GM18858 (cell line): Measurements from ENCODE around the gene SAP30.
A peak's percentile ranks its signal among the peaks of the same experiment; 100 is the strongest.

ENCODE experiments used
- ATAC-seq: cut with Tn5 transposase; IDR thresholded peaks from one replicate; pipeline ENCODE4 v1.9.1; 2021; ENCODE audit not compliant: unreplicated experiment

SAP30 gene

DNA sequence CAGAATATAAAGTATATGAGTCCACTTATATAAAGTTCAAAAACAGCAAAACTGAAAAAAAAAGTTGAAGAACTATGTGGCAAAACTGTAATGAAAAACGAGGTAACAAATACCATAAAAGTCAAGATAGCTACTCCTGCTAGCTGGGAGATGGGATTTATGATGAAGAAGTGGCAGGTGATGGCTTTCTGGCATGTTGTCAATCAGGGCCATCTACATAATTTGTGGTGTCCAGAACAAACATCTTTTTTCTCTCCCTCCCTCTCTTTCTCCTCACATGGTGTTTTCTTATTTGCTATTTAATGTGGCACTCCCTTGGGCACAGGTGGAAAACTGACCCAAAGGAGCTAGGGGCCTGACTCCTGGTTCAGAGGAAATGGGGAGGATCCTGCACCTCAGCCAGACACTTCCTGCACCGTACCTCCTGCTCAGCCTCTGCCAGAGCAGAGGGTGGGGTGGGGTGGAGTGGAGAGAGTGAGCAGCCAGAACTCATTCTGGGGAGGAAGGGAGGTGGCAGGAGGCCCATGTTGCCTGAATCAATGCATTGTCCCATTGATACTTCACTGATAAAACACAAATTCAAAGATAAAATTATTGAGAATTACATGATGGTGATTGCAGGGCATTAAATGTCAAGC lies 5.3 kb upstream of the SAP30 start:
- ATAC-seq, result no peak

DNA sequence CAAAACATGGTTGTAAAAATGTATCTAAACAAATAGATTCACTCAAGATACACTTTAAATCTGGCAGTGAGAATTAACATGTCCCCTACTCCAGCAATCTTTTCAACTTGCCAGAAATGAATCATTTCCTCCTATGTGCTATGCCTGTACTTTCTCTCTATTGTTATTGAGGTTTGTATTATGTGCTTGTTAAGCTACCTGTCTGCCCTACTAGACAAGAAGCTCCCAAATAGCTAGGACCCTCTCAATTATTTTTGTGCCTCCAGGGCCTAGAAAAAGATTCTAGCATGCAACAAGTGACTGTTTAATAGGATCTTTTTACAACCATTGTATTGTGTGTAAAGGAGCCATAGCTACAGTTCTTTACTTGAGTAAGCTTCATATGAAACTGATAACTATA lies 3.5 kb upstream of the SAP30 start:
- ATAC-seq, result peak; percentile 34

DNA sequence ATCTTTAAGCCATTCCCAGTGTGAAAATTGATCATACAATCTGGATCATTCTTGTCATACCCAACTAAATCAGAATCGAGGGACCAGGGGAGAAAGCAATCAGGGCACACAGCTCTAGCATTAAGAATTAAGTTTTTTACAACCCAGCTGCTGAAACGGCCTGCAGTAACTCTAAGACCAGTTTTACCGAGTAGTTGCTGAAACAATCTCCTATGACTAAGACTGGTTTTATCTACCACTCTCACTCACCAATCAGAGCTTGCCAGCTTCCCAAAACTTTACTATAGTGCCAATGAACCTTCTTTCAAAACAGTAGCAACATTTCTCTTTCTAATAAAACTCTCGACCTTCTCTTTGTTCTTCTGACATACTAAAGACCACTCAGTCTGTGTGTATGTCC lies 2.8 kb upstream of the SAP30 start:
- no peak for ATAC-seq

DNA sequence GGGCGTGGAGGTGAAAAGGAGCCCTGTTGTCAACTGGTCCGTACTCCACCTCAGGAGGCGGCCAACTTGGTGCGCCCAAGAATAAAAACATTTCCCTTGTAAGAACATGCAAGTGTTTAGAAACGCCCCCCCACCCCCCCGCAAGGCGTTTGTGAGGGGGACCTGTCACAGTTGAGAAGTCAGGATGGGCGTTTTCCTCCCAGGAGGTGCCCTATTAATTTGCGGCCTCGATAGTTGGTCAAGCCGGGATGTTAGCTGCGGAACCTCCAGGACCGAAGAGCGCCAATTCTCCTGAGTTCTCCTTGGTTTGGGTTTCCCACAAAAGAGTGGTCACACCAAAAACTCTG lies 651 bp upstream of the SAP30 start:
- no peak for ATAC-seq

DNA sequence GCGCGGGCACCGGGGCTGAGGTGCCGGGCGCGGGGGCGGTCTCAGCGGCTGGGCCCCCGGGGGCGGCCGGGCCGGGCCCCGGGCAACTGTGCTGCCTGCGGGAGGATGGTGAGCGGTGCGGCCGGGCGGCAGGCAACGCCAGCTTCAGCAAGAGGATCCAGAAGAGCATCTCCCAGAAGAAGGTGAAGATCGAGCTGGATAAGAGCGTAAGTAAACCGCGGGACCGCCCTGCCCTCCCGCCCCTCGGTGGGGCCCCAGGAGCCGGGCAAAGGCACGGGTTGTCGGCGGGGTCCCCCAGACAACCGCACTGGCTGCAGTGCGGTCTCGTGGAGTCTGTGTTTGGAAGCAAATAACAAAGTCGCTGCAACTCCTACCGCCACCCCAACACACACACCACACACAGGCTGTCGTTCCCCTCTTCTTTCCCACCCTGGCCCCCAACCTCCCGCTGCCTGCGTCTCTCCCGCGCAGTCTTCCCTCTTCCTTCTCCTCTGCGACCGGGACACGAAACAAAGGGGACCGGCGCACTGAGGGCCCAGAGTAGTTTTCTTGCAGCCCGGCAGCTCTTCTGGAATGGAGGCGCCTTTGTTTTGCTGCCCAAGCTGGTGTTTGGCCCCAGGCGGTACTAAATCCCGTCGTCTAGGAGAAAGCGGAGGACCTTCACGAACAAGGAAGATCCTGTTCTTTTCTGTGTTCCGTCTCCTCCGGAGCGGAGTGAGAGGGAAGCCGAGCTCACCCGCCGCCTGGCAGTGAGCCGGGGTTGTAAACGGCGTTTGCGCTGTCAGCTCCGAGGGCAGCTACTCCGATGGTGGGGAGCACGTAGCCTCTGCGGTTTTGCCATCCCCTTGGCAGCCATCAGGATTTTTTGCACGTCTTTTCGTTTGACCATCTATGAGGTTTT lies 788 bp downstream of the SAP30 start:
- ATAC-seq, result peak; percentile 12

DNA sequence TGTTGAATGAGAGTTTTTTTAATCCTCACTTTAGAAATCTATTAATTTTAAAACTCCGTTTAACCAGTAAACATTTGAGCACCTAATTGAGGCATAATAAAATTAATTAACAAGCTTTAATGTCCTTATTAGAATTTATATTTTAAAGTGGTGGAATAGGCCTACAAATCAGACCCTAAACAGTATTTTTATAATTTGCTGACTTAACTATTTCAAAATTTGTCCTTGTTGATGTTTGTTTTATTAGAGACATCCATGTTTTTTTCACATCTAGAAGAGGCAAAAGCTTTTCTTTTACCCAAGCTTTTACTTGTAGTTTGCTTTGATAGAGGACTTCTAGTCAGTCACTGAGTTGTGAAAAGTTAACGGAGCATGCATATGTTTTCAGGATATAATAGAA lies 3.8 kb downstream of the SAP30 start:
- ATAC-seq, result no peak

DNA sequence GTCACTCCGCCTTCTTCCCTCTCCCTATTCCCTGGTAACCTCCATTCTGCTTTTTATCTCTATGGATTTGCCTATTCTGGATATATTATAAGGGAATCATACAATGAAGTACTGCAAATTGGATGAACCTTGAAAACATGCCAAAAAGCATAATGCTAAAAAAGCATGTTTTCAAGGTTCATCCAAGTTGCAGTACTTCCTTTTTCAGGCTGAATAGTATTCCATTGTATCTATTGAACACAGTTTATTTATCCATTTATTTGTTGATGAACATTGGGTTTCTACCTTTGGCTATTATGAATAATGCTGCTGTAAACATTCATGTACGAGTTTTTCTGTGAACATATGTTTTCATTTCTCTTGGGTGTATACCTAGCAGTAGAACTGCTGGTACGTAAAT lies 9.2 kb downstream of the SAP30 start:
- no peak for ATAC-seq

DNA sequence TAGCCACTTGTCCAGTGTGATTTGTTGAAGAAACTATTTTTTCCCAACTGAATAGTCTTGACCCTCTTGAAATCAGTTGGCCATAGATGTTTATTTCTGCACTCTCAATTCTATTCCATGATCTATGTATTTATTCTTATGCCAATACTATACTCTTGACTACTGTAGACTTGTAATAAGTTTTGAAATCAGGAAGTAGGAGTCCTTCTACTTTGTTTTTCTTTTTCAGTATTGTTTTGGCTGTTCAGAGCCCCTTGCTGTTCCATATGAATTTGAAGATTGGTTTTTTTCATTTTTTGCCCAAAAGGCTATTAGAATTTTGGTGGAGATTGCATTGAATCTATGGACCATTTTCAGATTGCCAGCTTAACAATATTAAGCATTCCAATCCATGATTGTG lies 10.2 kb downstream of the SAP30 start:
- peak; percentile 65 for ATAC-seq

DNA sequence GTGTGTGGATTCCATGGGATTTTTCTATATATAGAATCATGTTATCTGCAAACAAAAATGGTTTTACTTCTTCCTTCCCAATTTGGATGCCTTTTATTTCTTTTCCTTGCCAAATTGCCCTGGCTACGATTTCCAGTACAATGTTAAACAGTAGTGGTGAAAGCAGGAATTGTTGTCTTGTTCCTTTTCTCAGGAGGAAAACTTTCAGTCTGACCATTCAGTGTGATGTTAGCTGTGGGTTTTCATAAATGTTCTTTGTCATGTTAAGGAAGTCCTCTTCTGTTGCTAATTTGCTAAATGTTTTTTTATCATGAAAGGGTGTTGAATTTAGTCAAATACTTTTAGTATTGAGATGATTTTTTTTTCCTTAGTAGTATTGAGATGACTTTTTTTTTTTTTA lies 10.9 kb downstream of the SAP30 start:
- no peak for ATAC-seq

DNA sequence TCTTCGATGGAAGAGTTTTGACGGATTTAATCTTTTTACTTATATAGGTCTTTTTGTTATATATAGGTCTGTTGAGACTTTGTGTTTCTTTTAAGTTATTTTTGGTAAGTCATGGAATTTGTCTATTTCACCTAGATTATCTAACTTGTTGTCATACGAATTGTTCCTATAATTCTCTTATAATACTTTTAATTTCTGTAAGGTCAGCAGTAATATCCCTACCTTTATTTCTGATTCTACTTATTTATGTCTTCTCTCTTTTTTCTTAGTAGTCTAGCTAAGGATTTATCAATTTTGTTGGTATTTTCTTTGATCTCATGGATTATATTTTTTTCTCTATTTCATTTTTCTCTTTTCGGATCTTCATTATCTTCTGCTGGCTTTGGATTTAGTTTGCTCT lies 11.6 kb downstream of the SAP30 start:
- no peak for ATAC-seq

DNA sequence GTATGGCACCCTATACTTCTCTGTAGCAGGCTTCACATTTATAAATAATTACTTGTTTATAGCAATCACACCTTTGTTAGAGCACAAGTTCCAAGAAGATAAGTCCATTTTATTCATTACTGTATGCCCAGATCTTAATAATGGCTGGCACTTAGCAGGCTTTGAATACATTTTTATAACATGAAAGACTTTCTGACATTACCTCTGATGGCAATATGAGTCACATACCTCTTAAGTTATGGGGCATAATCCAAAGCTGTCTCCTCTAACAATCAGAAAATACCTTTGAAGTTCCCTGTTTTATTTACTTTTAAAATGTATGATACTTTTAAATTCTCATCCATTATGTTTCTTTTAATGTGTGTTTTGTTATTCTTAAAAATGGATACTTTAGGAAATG lies 16.0 kb downstream of the SAP30 start:
- ATAC-seq, result no peak

DNA sequence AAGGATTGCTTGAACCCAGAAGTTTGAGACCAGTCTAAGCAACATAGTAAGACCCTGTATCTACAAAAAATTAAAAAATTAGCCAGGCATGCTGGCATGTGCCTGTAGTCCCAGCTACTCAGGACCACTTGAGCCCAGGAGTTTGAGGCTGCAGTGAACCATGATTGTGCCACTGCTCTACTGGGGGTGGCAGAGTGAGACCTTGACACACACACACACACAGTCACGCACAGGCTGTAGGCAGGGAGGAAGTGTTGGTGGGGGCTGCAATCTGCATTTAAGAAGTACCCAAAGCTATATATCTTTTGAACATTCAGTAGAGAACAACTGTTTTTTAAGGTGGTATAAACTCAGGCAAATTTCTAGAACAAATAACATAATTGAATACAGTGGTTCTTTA lies 20.9 kb downstream of the SAP30 start:
- no peak for ATAC-seq

DNA sequence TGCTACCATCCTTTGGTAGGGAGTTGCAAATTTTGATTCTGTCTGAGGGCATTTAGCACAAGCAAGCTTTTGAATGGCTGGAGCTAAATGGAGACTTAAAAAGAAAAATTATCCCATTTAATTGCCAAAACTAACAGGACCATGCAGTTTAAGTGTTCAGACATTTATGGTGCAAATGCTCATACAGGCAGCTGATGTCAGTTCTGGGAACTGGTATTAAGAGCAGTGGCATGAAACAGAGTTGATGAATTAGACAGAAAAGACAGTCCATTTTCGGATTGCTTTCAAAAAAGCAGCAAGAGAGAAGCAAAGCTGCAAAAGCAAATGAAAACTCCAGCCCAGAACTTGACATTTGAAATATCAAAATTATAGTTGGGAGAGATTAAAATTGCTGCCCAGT lies 26.9 kb downstream of the SAP30 start:
- no peak for ATAC-seq

DNA sequence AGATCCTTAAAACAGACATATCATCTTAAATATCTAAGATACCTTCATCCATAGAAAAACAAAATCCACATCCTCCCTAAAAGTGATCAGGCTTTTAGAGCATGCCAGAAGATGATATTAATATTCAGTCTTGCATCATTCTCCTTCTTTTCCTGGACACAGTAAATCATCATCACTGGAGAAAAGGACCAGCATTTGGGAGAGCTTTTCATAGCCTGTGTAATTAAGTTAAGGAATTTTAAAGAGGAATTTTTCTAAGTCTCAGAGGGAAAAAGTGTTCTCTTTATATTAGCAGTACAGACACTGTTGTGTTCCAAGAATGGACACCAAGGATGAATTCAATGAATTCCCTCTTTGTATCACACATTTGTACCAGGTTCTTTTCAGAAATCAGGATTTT lies 27.5 kb downstream of the SAP30 start:
- ATAC-seq, result no peak

DNA sequence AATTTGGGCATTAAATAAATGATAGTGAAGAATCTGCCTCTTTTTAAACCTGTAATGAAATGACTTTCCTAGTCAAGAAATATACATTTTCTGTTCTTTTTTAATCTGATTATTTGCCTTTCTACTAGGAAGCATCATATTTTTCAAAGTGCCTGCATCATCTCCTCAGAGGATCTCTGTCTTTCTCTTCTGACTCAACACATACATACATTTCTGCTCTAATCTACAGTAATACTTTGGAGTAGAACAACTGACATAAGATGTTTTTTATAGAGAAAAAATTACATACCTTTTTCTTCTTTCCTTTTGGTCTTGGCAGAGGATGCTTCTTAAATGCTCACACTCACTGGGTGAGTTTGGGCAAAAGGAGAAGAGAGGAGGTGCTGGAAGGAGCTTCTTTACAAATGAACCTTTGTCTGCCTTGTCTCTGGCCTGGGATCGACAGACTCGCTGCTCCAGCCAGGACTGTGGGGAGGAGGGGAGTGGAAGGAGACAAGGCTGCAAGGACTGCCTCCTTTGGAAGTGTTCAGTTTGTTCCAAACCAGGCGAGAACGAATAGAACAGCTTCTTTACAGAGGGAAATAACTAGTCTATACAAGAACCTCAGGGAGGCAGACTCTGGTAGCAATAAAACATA lies 28.1 kb downstream of the SAP30 start, which contains the start of gene SCRG1:
Gene SCRG1 (minus strand): TSS at position 338 of the 637 bp plus-strand sequence. CDS start 7,702 bp downstream, outside the sequence.
- ATAC-seq, result no peak

DNA sequence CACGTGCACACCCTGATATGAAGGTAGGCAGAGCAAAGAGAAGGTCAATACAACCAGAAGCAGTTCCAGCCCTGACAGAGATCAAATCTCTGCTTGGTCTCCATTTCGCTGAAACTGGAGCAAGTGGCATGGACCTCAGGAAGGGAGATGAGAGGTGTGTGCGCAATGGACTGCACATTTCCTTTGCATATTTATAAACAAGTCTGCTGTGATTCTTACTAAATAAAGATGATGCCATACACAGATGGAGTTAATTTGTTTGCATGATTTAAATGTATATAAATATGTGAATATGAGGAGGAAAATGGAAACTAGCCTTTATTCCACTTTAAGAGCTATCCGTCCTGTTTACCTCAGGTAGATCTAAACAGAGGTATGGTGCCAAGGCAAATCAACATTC lies 30.3 kb downstream of the SAP30 start:
- no peak for ATAC-seq

DNA sequence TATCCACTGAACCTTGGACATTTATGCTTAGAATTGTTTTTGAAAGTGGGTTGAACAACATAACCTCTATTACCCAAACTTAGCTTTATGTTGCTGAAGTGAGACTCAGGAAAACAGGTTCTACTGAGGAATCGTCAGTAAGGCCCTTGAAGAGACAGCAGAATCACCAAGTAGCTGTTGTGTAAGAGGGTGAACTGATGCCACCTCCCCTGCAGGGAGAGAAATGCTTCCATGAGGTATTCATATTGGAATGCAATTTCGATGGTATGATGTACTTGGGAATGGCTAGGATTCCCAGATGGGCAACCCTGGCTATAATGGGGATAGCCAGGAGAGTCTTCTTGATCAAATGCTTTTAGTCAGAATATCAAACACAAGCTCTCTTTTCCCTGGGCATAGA lies 32.3 kb downstream of the SAP30 start:
- no peak for ATAC-seq

DNA sequence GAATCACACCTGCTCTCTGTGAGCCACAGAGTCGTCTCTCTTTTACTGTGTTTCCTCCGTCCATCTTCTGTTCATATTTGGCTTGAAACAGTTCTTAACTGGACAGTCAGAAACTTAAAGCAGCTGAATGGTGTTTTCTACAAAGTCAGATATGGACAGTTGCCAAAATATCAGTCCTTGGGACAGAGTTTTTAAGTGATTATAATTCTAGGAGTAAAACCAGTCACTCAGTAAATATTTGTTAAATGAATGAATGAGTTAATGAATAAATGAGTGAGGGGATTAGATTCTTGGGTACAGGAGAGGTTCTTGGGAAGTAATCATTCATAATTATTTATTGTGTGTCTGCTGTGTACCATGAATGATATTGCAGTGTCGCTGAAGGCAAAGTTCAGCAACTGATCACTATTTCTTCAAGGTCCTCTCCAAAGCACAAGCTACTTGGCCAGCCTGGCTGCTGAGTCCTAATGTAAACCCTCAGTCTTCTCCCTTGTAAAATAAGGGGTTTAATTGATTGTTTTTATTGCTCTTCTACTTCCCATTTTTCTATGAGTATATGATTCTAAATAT lies 33.6 kb downstream of the SAP30 start:
- no peak for ATAC-seq

DNA sequence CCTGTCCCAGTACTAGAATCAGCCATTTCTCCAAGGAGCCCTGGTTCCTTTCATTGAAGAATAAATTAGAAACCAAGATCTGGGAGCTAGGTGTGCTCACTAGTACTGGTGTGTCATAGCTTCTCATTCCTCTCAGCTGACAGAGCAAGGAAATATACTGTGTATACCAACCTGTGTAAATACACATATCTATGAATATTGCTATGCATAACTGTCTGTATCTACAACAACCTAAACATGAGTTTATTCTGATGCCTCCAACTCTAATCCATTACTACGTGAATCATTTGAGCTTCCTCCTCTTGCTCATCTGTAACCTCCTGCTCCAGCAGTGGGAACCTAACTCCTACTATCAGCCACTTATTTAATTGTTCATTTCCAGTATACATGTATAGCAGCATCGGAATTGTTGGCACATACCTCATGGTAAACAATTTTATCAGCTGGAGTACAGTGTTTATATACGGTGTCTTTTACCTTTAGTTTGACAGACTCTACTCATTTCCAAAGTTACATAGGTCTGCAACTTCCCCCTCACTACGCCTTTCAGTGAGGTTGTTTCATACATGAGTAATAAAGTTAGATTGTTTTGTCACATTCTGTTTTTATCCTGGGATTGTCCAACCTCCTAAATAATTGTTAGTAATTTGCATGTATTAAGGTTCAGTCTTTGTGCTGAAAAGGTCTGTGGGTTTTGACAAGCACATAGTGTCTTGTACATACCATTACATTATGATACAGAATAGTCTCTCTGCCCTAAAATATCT lies 35.3 kb downstream of the SAP30 start:
- peak; percentile 73 for ATAC-seq

DNA sequence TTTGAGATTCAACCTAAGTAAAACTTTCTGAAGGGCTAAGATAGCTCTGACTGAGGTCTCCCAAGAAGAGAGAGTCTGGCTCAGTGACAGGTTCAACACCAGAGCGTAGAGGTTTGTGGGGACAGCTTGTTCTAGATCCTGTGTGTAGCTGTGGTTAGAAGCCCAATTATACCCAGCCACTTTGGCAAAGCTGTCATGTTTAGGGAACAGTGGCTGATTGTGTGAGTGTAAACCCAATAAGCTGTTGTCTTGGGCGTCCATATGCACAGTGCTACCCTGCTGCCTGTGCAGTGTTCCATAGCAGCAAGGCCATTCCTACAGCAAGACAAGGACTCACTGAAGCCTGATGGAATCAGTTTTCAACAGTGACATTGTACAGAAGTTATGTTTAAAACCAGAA lies 39.3 kb downstream of the SAP30 start:
- no peak for ATAC-seq

DNA sequence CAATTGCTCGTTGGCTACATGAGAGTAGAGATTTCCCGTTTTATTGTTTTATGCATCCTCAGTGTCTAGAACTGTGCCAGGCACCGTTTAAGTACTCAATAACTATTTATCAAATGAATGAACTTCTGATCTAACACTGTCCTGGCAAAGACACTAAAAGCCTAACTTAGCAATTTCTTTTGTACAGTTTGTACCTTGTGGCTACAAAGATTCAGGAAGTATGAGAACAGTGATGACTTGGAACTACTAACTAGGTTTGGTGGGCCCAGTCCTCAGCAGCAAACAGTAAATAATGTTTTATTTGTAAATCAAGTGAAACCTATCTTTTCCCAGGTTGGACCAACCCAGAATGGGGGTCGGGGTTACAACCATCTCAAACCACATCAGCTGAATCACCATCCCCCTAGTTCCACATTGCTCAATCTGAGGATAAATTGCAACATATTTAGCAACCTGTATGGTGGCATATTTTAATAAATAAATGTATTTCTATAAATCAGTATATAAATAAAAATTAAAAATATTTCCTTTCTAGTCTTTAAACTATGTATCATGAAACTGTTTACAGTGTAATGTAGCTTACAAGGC lies 40.4 kb downstream of the SAP30 start:
- ATAC-seq, result no peak
